Measurements from ENCODE around the gene NT5DC3.

GRCh38 chr12:103802586-103802886 lies 38.5 kb downstream of the NT5DC3 start:
- TF ChIP-seq EZH2phosphoT487 (IDR thresholded peaks at IDR 0.05; ENCODE audit: borderline replicate concordance, low read depth, low read length) (no peak), CTCF (conservative IDR thresholded peaks at IDR 0.05; ENCODE audit: low read length) (no peak)

Data from OCI-LY7 (cell line).